Mesodermal cell (in vitro differentiated cells): ENCODE data around the gene SLCO2A1.

Experiments used
- H3K27ac ChIP-seq: 2 replicates; pipeline ENCODE4 v1.7.0; 2013; ENCODE audit warnings: mild to moderate bottlenecking, low read depth, low read length, moderate library complexity; ENCODE audit not compliant: severe bottlenecking
- H3K36me3 ChIP-seq: 2 replicates; pipeline ENCODE4 v1.7.1; 2013; ENCODE audit warnings: mild to moderate bottlenecking, low read length, moderate library complexity; ENCODE audit not compliant: control insufficient read depth, insufficient read depth
- H3K4me1 ChIP-seq: one replicate; pipeline ENCODE4 v1.7.1; 2013; ENCODE audit warnings: mild to moderate bottlenecking, low read length; ENCODE audit not compliant: insufficient read depth, control insufficient read depth, poor library complexity, severe bottlenecking
- H3K4me3 ChIP-seq: 2 replicates; pipeline ENCODE4 v1.7.0; 2013; ENCODE audit warnings: low read length, control low read depth, mild to moderate bottlenecking; ENCODE audit not compliant: insufficient read depth, poor library complexity, severe bottlenecking; ENCODE audit errors: extremely low read depth
- H3K9me3 ChIP-seq: 2 replicates; pipeline ENCODE4 v1.7.1; 2013; ENCODE audit warnings: mild to moderate bottlenecking, low read length, moderate library complexity; ENCODE audit not compliant: control insufficient read depth
- WGBS, 2 experiments: methylation state at CpG; one replicate each; pipeline ENCODE4 v1.1.5; 2013; ENCODE audit warnings: missing lambda C conversion rate in 2 of 2; ENCODE audit not compliant: insufficient coverage in 2 of 2; 5-methylcytosine and 5-hydroxymethylcytosine counted together

Gene SLCO2A1

GRCh38 chr3:133880886-133881455 lies 148.8 kb downstream of the SLCO2A1 start:
- no peak overlapping the region for H3K27ac ChIP-seq
- no peaks in the 10 kb centered on the region for H3K9me3 ChIP-seq
- no peaks in the 10 kb centered on the region for H3K4me1 ChIP-seq
- WGBS, 2 experiments = 76 to 100% methylated on average over 3 of the region's 4 CpGs
- no peak overlapping the region for H3K4me3 ChIP-seq
- no peaks in the 10 kb centered on the region for H3K36me3 ChIP-seq

GRCh38 chr3:133880287-133880686 lies 149.4 kb downstream of the SLCO2A1 start:
- H3K27ac ChIP-seq = no peak overlapping the region
- H3K4me1 ChIP-seq = no peaks in the 10 kb centered on the region
- H3K9me3 ChIP-seq = no peaks in the 10 kb centered on the region
- H3K36me3 ChIP-seq = no peaks in the 10 kb centered on the region
- H3K4me3 ChIP-seq = no peak overlapping the region
- 89 to 96% methylated on average over 4 to 5 of the region's 5 CpGs for WGBS, 2 experiments

- WGBS, 2 experiments = no CpG with 5 or more reads among the region's 3 CpGs
- Histone ChIP-seq H3K27ac (no peak overlapping the region), H3K4me3 (no peak overlapping the region), H3K4me1 (no peaks in the 10 kb centered on the region), H3K9me3 (no peaks in the 10 kb centered on the region), H3K36me3 (no peaks in the 10 kb centered on the region)
Measured at GRCh38 chr3:133878518-133878917, 151.2 kb downstream of the SLCO2A1 start.
